WTC11 (cell line): ENCODE measurements around the gene PGGHG. TPM values are rescaled to one million over a fixed set of nuclear protein-coding genes. Genes with fewer than 3 reads are reported as not detected.

ENCODE experiments used
- ATAC-seq: fragments of 200-7000 bp; cut with Tn5 transposase; 2 replicates; pipeline ENCODE4 v1.10.0; 2021; ENCODE audit warnings: mild to moderate bottlenecking, moderate library complexity
- CTCF ChIA-PET: fragments of 300-600 bp; sonication (Branson Sonifier 250); formaldehyde crosslinking; loops from one replicate; lab custom pipeline; 2021; ENCODE audit warnings: antibody characterized with exemption; lab: Charles Lee
- POLR2A ChIA-PET: fragments of 350-600 bp; sonication (Branson Sonifier 250); formaldehyde crosslinking; loops from one replicate; lab custom pipeline; 2021; ENCODE audit warnings: antibody characterized with exemption; lab: Charles Lee
- DNase-seq: peaks from one replicate; pipeline ENCODE4 v3.0.0; 2021; ENCODE audit warnings: low spot score
- H3K27ac Mint-ChIP-seq: 2 replicates; pipeline ENCODE4 v1.8.0; 2021; ENCODE audit warnings: mixed read lengths
- H3K27me3 Mint-ChIP-seq: 2 replicates; pipeline ENCODE4 v1.8.0; 2021; ENCODE audit warnings: low read depth, mild to moderate bottlenecking, moderate library complexity, mixed read lengths
- H3K36me3 Mint-ChIP-seq: 2 replicates; pipeline ENCODE4 v1.8.0; 2021; ENCODE audit warnings: mixed read lengths
- H3K4me1 Mint-ChIP-seq: 2 replicates; pipeline ENCODE4 v1.8.0; 2022; ENCODE audit warnings: mixed read lengths
- H3K4me3 Mint-ChIP-seq: 2 replicates; pipeline ENCODE4 v1.8.0; 2021; ENCODE audit warnings: mild to moderate bottlenecking, moderate library complexity, mixed read lengths
- H3K9me3 Mint-ChIP-seq: 2 replicates; pipeline ENCODE4 v1.8.0; 2021; ENCODE audit warnings: mixed read lengths
- AR ChIP-seq: fragments of 250-450 bp; sonication (Bioruptor Pico); IDR thresholded peaks from 2 replicates; pipeline ENCODE4 v1.9.0; 2021; ENCODE audit warnings: mild to moderate bottlenecking
- ATF3 ChIP-seq: sonication (generic); formaldehyde crosslinking; conservative IDR thresholded peaks from 2 replicates; pipeline ENCODE4 v1.8.1; 2022; ENCODE audit warnings: mild to moderate bottlenecking, missing genetic modification reagents
- ATF6 ChIP-seq: sonication (generic); formaldehyde crosslinking; IDR thresholded peaks from 2 replicates; pipeline ENCODE4 v1.8.1; 2023; ENCODE audit warnings: mild to moderate bottlenecking, missing genetic modification reagents
- CBFB ChIP-seq: sonication (generic); formaldehyde crosslinking; IDR thresholded peaks from 2 replicates; pipeline ENCODE4 v1.8.1; 2022; ENCODE audit warnings: mild to moderate bottlenecking, low read depth, missing genetic modification reagents
- E2F5 ChIP-seq: sonication (generic); formaldehyde crosslinking; IDR thresholded peaks from 2 replicates; pipeline ENCODE4 v1.8.1; 2022; ENCODE audit warnings: mild to moderate bottlenecking, moderate library complexity, missing genetic modification reagents
- EMX1 ChIP-seq: fragments of 250-450 bp; sonication (Bioruptor Pico); IDR thresholded peaks from 2 replicates; pipeline ENCODE4 v1.8.0; 2021; ENCODE audit warnings: mild to moderate bottlenecking
- FOXK1 ChIP-seq: sonication (generic); formaldehyde crosslinking; IDR thresholded peaks from 2 replicates; pipeline ENCODE4 v1.8.0; 2022; ENCODE audit warnings: mild to moderate bottlenecking, moderate library complexity, missing genetic modification reagents
- GRHL2 ChIP-seq: fragments of 250-450 bp; sonication (Bioruptor Pico); IDR thresholded peaks from 2 replicates; pipeline ENCODE4 v1.8.0; 2022; ENCODE audit warnings: mild to moderate bottlenecking, moderate library complexity; ENCODE audit not compliant: insufficient replicate concordance, severe bottlenecking
- GTF2I ChIP-seq: fragments of 250-450 bp; sonication (Bioruptor Pico); conservative IDR thresholded peaks from 2 replicates; pipeline ENCODE4 v1.4.0; 2021; ENCODE audit warnings: mild to moderate bottlenecking
- HMGA2 ChIP-seq: fragments of 250-450 bp; sonication (Bioruptor Pico); IDR thresholded peaks from 2 replicates; pipeline ENCODE4 v1.4.0; 2021; ENCODE audit warnings: mild to moderate bottlenecking, moderate library complexity
- IRF1 ChIP-seq: sonication (generic); formaldehyde crosslinking; IDR thresholded peaks from 2 replicates; pipeline ENCODE4 v1.8.0; 2023; ENCODE audit warnings: missing genetic modification reagents
- KAT7 ChIP-seq: sonication (generic); formaldehyde crosslinking; IDR thresholded peaks from 2 replicates; pipeline ENCODE4 v1.8.1; 2023; ENCODE audit warnings: missing genetic modification reagents, mild to moderate bottlenecking, borderline replicate concordance
- NFATC4 ChIP-seq: fragments of 250-450 bp; sonication (Bioruptor Pico); IDR thresholded peaks from 2 replicates; pipeline ENCODE4 v1.9.0; 2021; ENCODE audit warnings: mild to moderate bottlenecking
- SMAD3 ChIP-seq: sonication (generic); formaldehyde crosslinking; IDR thresholded peaks from 2 replicates; pipeline ENCODE4 v1.8.0; 2022; ENCODE audit warnings: missing genetic modification reagents, mild to moderate bottlenecking, borderline replicate concordance
- TP53 ChIP-seq: sonication (generic); formaldehyde crosslinking; IDR thresholded peaks from 2 replicates; pipeline ENCODE4 v1.8.1; 2023; ENCODE audit warnings: mild to moderate bottlenecking, missing genetic modification reagents
- ZBTB21 ChIP-seq: sonication (generic); formaldehyde crosslinking; IDR thresholded peaks from 2 replicates; pipeline ENCODE4 v1.8.1; 2023; ENCODE audit warnings: mild to moderate bottlenecking, missing genetic modification reagents, borderline replicate concordance
- ZNF263 ChIP-seq: sonication (generic); formaldehyde crosslinking; IDR thresholded peaks from 2 replicates; pipeline ENCODE4 v1.8.1; 2022; ENCODE audit warnings: low read depth, mild to moderate bottlenecking, moderate library complexity, missing genetic modification reagents
- ZNF416 ChIP-seq: fragments of 250-450 bp; sonication (Bioruptor Pico); IDR thresholded peaks from 2 replicates; pipeline ENCODE4 v1.9.0; 2021; ENCODE audit warnings: mild to moderate bottlenecking, inconsistent platforms
- total RNA-seq: library from RNA; stranded (reverse); gene quantifications from 3 replicates; pipeline ENCODE4 v1.2.3, GENCODE V29; 2021
- TF ChIP-seq, protein P1 (sequence below): sonication (generic); formaldehyde crosslinking; IDR thresholded peaks from 2 replicates; pipeline ENCODE4 v1.8.1; 2023; ENCODE audit warnings: mild to moderate bottlenecking, moderate library complexity, missing genetic modification reagents
- TF ChIP-seq, protein P2 (sequence below): sonication (generic); formaldehyde crosslinking; IDR thresholded peaks from 2 replicates; pipeline ENCODE4 v1.8.1; 2022; ENCODE audit warnings: mild to moderate bottlenecking, missing genetic modification reagents, moderate library complexity, borderline replicate concordance
- TF ChIP-seq, protein P3 (sequence below): sonication (generic); formaldehyde crosslinking; IDR thresholded peaks from 2 replicates; pipeline ENCODE4 v1.8.0; 2023; ENCODE audit warnings: missing genetic modification reagents, mild to moderate bottlenecking, borderline replicate concordance

PGGHG gene
- total RNA-seq, 1 experiment from 2014 or later = 74.9 TPM

- TF ChIP-seq, protein P1, sequence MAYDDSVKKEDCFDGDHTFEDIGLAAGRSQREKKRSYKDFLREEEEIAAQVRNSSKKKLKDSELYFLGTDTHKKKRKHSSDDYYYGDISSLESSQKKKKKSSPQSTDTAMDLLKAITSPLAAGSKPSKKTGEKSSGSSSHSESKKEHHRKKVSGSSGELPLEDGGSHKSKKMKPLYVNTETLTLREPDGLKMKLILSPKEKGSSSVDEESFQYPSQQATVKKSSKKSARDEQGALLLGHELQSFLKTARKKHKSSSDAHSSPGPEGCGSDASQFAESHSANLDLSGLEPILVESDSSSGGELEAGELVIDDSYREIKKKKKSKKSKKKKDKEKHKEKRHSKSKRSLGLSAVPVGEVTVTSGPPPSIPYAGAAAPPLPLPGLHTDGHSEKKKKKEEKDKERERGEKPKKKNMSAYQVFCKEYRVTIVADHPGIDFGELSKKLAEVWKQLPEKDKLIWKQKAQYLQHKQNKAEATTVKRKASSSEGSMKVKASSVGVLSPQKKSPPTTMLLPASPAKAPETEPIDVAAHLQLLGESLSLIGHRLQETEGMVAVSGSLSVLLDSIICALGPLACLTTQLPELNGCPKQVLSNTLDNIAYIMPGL = no peak
- TF ChIP-seq HMGA2 (no peak), ZBTB21 (CRISPR knock-in tag) (no peak), FOXK1 (CRISPR knock-in tag) (no peak), GTF2I (no peak), ATF6 (CRISPR knock-in tag) (no peak), EMX1 (CRISPR knock-in tag) (no peak)
- POLR2A ChIA-PET = interaction anchor here (1.6 kb wide), 1 partner anchor 8 kb away, joined by 3 read pairs; no protein-coding TSS in a partner anchor
- Mint-ChIP-seq H3K4me1 (peaks cover 6% of the 10 kb centered on the region; the same call in 1 of the 2 replicates), H3K27me3 (no peaks in the 10 kb centered on the region), H3K4me3 (no peak overlapping the region), H3K27ac (peak overlapping the region; percentile 5; the same call in 1 of the 2 replicates), H3K9me3 (no peaks in the 10 kb centered on the region), H3K36me3 (peaks cover 39% of the 10 kb centered on the region)
- ATAC-seq (no peak), DNase-seq (no peak)
- CTCF ChIA-PET = interaction anchor here (1.1 to 4.5 kb wide), 2 partner anchors 23 to 111 kb away, joined by 3 to 96 read pairs; no protein-coding TSS in a partner anchor
Measured at GRCh38 chr11:253886-254270, 35.0 kb upstream of the PGGHG start.

DNA sequence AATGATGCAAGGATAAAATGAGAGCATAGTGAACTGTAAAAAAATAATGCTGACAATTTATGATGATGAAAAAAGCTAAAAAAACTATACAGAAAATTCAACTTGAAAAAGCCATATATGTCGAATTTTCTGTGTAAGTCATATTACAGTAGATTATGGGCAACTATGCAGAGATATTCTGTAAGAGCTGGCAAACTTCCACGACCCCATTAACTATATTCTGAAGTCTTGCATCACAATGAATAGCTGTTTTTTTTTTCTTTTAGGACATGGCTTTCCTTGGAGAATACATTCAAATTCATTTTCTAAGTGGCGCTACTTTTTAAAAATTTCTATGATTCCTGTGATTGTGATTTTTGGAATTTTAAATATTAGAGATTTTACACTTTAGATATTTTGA, 33.8 kb upstream of the PGGHG start:
- no peak overlapping the region for H3K4me3 Mint-ChIP-seq
- 0 out of 2 replicates have a peak, but pooled peaks cover 5% of the 10 kb centered on the region for H3K9me3 Mint-ChIP-seq
- peaks cover 36% of the 10 kb centered on the region for H3K36me3 Mint-ChIP-seq
- ATAC-seq = no peak
- H3K27me3 Mint-ChIP-seq = peaks cover 4% of the 10 kb centered on the region; the same call in 1 of the 2 replicates
- ChIA-PET POLR2A (interaction anchor here (0.5 kb wide), 2 partner anchors 18 to 1331 kb away, joined by 3 to 4 read pairs; no protein-coding TSS in a partner anchor), CTCF (no interaction called here)
- TF ChIP-seq E2F5 (CRISPR knock-in tag) (no peak), CBFB (no peak), IRF1 (CRISPR knock-in tag) (no peak), AR (CRISPR knock-in tag) (no peak), GRHL2 (CRISPR knock-in tag) (no peak), ZNF416 (CRISPR knock-in tag) (no peak), KAT7 (CRISPR knock-in tag) (no peak), TP53 (CRISPR knock-in tag) (no peak), NFATC4 (CRISPR knock-in tag) (no peak), ZNF263 (CRISPR knock-in tag) (no peak), ATF3 (no peak), SMAD3 (CRISPR knock-in tag) (no peak)
- TF ChIP-seq, protein P2, sequence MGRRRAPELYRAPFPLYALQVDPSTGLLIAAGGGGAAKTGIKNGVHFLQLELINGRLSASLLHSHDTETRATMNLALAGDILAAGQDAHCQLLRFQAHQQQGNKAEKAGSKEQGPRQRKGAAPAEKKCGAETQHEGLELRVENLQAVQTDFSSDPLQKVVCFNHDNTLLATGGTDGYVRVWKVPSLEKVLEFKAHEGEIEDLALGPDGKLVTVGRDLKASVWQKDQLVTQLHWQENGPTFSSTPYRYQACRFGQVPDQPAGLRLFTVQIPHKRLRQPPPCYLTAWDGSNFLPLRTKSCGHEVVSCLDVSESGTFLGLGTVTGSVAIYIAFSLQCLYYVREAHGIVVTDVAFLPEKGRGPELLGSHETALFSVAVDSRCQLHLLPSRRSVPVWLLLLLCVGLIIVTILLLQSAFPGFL (CRISPR knock-in tag) = no peak
- TF ChIP-seq, protein P3, sequence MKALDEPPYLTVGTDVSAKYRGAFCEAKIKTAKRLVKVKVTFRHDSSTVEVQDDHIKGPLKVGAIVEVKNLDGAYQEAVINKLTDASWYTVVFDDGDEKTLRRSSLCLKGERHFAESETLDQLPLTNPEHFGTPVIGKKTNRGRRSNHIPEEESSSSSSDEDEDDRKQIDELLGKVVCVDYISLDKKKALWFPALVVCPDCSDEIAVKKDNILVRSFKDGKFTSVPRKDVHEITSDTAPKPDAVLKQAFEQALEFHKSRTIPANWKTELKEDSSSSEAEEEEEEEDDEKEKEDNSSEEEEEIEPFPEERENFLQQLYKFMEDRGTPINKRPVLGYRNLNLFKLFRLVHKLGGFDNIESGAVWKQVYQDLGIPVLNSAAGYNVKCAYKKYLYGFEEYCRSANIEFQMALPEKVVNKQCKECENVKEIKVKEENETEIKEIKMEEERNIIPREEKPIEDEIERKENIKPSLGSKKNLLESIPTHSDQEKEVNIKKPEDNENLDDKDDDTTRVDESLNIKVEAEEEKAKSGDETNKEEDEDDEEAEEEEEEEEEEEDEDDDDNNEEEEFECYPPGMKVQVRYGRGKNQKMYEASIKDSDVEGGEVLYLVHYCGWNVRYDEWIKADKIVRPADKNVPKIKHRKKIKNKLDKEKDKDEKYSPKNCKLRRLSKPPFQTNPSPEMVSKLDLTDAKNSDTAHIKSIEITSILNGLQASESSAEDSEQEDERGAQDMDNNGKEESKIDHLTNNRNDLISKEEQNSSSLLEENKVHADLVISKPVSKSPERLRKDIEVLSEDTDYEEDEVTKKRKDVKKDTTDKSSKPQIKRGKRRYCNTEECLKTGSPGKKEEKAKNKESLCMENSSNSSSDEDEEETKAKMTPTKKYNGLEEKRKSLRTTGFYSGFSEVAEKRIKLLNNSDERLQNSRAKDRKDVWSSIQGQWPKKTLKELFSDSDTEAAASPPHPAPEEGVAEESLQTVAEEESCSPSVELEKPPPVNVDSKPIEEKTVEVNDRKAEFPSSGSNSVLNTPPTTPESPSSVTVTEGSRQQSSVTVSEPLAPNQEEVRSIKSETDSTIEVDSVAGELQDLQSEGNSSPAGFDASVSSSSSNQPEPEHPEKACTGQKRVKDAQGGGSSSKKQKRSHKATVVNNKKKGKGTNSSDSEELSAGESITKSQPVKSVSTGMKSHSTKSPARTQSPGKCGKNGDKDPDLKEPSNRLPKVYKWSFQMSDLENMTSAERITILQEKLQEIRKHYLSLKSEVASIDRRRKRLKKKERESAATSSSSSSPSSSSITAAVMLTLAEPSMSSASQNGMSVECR = no peak
- no peak overlapping the region for H3K27ac Mint-ChIP-seq
- no peak for DNase-seq
- H3K4me1 Mint-ChIP-seq = peaks cover 6% of the 10 kb centered on the region; the same call in 1 of the 2 replicates
